Activated T-helper 1 cell treated with anti-CD3 and anti-CD28 coated beads, Interleukin-12 subunit alpha, Interleukin-12 subunit beta, Interleukin-2, Interleukin-4 antibody, amounts not matched to agents 30 ng/mL and 10 ng/mL and 1 ng/mL, durations not matched to agents 14 hours and 24 hours and 36 hours (primary cell): Measurements from ENCODE around the gene TLNRD1. TPM values are rescaled to one million over a fixed set of nuclear protein-coding genes. Genes with fewer than 3 reads are reported as not detected.

Experiments
- DNase-seq: peaks from one replicate; pipeline ENCODE4 v3.0.0; 2021; ENCODE audit warnings: low spot score
- H3K27ac Mint-ChIP-seq: one replicate; pipeline ENCODE4 v1.8.0; 2021; ENCODE audit warnings: mild to moderate bottlenecking, mixed read lengths
- H3K27me3 Mint-ChIP-seq: one replicate; pipeline ENCODE4 v1.8.0; 2022; ENCODE audit warnings: mild to moderate bottlenecking, moderate library complexity, mixed read lengths; ENCODE audit not compliant: insufficient read depth
- H3K36me3 Mint-ChIP-seq: one replicate; pipeline ENCODE4 v1.8.0; 2021; ENCODE audit warnings: low read depth, mixed read lengths
- H3K4me1 Mint-ChIP-seq: one replicate; pipeline ENCODE4 v1.8.0; 2021; ENCODE audit warnings: low read depth, mixed read lengths
- H3K4me3 Mint-ChIP-seq: one replicate; pipeline ENCODE4 v1.8.0; 2021; ENCODE audit warnings: mild to moderate bottlenecking, moderate library complexity, mixed read lengths
- H3K9me3 Mint-ChIP-seq: one replicate; pipeline ENCODE4 v1.8.0; 2021; ENCODE audit warnings: mixed read lengths
- intact Hi-C: fragments of 100-400 bp; cut with micrococcal nuclease; formaldehyde crosslinking; loops from one replicate; pipeline ENCODE4 v1.15.1; 2024
- total RNA-seq: library from RNA; stranded (reverse); gene quantifications from 2 replicates; pipeline ENCODE4 v1.2.3, GENCODE V29; 2022

TLNRD1 gene
- total RNA-seq, 1 donor from 2014 or later: 30.2 TPM

- Mint-ChIP-seq H3K4me3 (no peak overlapping the region), H3K4me1 (peaks cover 21% of the 10 kb centered on the region), H3K27me3 (peaks cover 2% of the 10 kb centered on the region), H3K36me3 (no peaks in the 10 kb centered on the region), H3K27ac (no peak overlapping the region), H3K9me3 (peaks cover 10% of the 10 kb centered on the region)
- DNase-seq: no peak
- intact Hi-C loops: no loop called here
These were observed 43.3 kb downstream of the TLNRD1 start for GRCh38 chr15:81043935-81044575.

- Mint-ChIP-seq H3K4me1 (peaks cover 11% of the 10 kb centered on the region), H3K9me3 (peaks cover 10% of the 10 kb centered on the region), H3K27ac (no peak overlapping the region), H3K4me3 (no peak overlapping the region), H3K36me3 (no peaks in the 10 kb centered on the region), H3K27me3 (peaks cover 2% of the 10 kb centered on the region)
- DNase-seq: no peak
- intact Hi-C loops: no loop called here
These were observed 45.6 kb downstream of the TLNRD1 start for GRCh38 chr15:81046290-81046689.

- Mint-ChIP-seq H3K9me3 (peaks cover 10% of the 10 kb centered on the region), H3K4me1 (peaks cover 24% of the 10 kb centered on the region), H3K27ac (no peak overlapping the region), H3K4me3 (no peak overlapping the region), H3K27me3 (peaks cover 1% of the 10 kb centered on the region), H3K36me3 (no peaks in the 10 kb centered on the region)
- DNase-seq: no peak
- intact Hi-C loops: no loop called here
These were observed 47.2 kb downstream of the TLNRD1 start for GRCh38 chr15:81047928-81048327.

- Mint-ChIP-seq H3K4me1 (peaks cover 13% of the 10 kb centered on the region), H3K9me3 (peaks cover 10% of the 10 kb centered on the region), H3K27ac (no peak overlapping the region), H3K4me3 (no peak overlapping the region), H3K27me3 (no peaks in the 10 kb centered on the region), H3K36me3 (no peaks in the 10 kb centered on the region)
- DNase-seq: no peak
- intact Hi-C loops: no loop called here
These were observed 49.1 kb downstream of the TLNRD1 start for GRCh38 chr15:81049835-81050234.

GRCh38 chr15:81050259-81050658 lies 49.5 kb downstream of the TLNRD1 start:
- Mint-ChIP-seq H3K27ac (no peak overlapping the region), H3K36me3 (no peaks in the 10 kb centered on the region), H3K27me3 (no peaks in the 10 kb centered on the region), H3K9me3 (peaks cover 10% of the 10 kb centered on the region), H3K4me1 (peaks cover 13% of the 10 kb centered on the region), H3K4me3 (no peak overlapping the region)
- DNase-seq: no peak
- intact Hi-C loops: no loop called here

- intact Hi-C loops: no loop called here
- no peaks in the 10 kb centered on the region for H3K36me3 Mint-ChIP-seq
- H3K9me3 Mint-ChIP-seq: peaks cover 8% of the 10 kb centered on the region
- no peak overlapping the region for H3K27ac Mint-ChIP-seq
- peaks cover 13% of the 10 kb centered on the region for H3K4me1 Mint-ChIP-seq
- H3K27me3 Mint-ChIP-seq: no peaks in the 10 kb centered on the region
- no peak overlapping the region for H3K4me3 Mint-ChIP-seq
- DNase-seq: no peak
These were observed 50.1 kb downstream of the TLNRD1 start for GRCh38 chr15:81050805-81051204.

GRCh38 chr15:81052046-81052445 lies 51.3 kb downstream of the TLNRD1 start:
- no peak for DNase-seq
- no peaks in the 10 kb centered on the region for H3K9me3 Mint-ChIP-seq
- intact Hi-C loops: no loop called here
- no peak overlapping the region for H3K4me3 Mint-ChIP-seq
- H3K36me3 Mint-ChIP-seq: no peaks in the 10 kb centered on the region
- H3K4me1 Mint-ChIP-seq: peaks cover 13% of the 10 kb centered on the region
- no peak overlapping the region for H3K27ac Mint-ChIP-seq
- peaks cover 3% of the 10 kb centered on the region for H3K27me3 Mint-ChIP-seq

- intact Hi-C loops: no loop called here
- H3K4me1 Mint-ChIP-seq: peaks cover 13% of the 10 kb centered on the region
- no peak for DNase-seq
- H3K4me3 Mint-ChIP-seq: no peak overlapping the region
- peaks cover 1% of the 10 kb centered on the region for H3K36me3 Mint-ChIP-seq
- H3K9me3 Mint-ChIP-seq: no peaks in the 10 kb centered on the region
- H3K27ac Mint-ChIP-seq: no peak overlapping the region
- peaks cover 5% of the 10 kb centered on the region for H3K27me3 Mint-ChIP-seq
These were observed 52.9 kb downstream of the TLNRD1 start for GRCh38 chr15:81053621-81054020.

GRCh38 chr15:81054236-81054635 lies 53.5 kb downstream of the TLNRD1 start:
- H3K9me3 Mint-ChIP-seq: no peaks in the 10 kb centered on the region
- peaks cover 5% of the 10 kb centered on the region for H3K27me3 Mint-ChIP-seq
- no peak overlapping the region for H3K27ac Mint-ChIP-seq
- H3K36me3 Mint-ChIP-seq: peaks cover 1% of the 10 kb centered on the region
- no peak for DNase-seq
- intact Hi-C loops: no loop called here
- H3K4me3 Mint-ChIP-seq: no peak overlapping the region
- H3K4me1 Mint-ChIP-seq: peaks cover 13% of the 10 kb centered on the region

Other genes with a start within 250 kb of the TLNRD1 start
- gene CEMIP, start 221.6 kb upstream of the TLNRD1 start, total RNA-seq: 0.03 and 0.05 TPM in 2 replicates
- 29.5 and 30.2 TPM in 2 replicates for gene MESD, start 11.1 kb upstream of the TLNRD1 start, total RNA-seq
- gene CFAP161, start 133.3 kb downstream of the TLNRD1 start, total RNA-seq: not detected in 2 replicates
- gene IL16, start 196.0 kb downstream of the TLNRD1 start, total RNA-seq: 107 and 111 TPM in 2 replicates